Measurements from ENCODE around the gene FEZ2.

The FEZ2 gene

DNA sequence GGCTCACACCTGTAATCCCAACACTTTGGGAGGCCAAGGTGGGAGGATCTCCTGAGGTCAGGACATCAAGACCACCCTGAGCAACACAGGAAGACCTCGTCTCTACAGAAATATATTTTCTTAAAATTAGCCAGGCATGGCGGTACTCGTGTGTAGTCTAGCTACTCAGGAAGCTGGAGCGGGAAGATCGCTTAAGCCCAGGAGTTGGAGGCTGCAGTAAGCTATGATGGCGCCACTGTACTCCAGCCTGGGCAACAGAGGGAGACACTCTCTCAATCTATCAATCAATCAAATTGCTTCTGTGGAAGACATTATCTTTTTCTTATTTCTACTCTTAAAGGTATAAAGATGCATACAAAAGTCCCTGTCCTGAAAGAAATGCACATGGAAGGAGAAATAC, 11.3 kb downstream of the FEZ2 start:
- no peak for DNase-seq

DNA sequence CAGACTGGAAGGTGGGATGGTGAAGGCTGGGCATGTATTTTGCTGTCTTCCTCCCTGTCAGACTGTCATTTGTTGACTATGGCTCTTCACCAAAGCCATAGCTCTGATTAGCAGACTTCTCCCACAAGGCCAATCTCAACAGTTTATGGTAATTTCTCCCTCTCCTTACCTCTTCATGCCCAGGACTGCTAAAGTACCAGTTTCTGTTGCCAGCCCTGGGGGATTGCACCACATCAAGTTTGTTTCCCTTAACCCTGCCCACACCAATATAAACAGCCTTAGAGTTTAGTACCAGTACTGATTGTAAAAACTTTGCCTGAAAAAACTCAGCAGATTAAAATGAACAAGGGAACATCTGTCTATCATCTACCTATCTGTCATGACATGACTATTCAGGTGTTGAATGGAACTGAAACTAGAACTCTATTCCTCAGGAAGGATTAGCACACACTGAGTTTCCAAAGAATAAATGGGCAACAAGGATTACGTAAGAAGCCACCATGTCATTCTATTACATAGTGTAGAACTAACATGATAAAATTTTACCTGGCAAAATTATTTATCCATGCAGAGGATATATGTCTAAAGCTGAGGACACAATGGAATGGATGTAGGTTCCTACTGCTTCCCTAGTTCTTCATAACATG, 13.7 kb downstream of the FEZ2 start:
- no peak for DNase-seq

DNA sequence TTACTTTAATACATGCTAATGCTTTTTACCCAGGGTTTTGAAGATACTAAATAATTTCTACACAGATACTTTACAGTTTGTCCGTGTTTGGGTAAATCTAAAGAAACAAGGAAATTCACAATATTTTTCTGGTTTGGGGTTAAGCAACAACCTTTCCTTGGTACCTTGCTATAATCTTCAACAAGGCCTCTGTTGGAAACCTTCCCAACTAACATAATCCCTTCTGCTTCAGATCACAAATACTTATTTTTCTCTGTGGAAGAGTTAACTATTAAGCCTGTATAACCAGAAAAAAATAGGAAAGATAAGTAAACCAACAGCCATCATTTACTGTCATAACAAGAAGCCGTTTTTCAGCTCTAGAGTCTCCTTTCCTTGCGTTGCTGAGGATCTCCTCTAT, 15.0 kb downstream of the FEZ2 start:
- no peak for DNase-seq

DNA sequence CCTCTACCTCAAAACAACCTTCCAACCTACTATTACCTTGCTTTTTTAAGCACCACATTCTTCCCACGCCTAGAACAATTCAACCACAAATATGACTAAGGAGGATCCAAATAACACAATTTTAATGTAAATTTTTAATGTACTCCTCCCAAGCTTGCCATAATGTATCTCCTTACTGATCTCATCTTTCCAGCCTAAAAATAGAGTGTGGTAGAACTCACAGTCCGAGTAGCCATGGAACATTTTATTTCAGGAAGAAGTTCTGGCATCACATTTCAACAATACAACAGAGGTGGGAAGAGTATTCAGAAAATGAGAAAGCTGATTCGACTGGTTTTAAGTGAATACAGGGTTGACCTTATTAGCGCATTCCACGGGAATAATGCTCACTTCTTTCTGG, 15.4 kb downstream of the FEZ2 start:
- no peak for DNase-seq

DNA sequence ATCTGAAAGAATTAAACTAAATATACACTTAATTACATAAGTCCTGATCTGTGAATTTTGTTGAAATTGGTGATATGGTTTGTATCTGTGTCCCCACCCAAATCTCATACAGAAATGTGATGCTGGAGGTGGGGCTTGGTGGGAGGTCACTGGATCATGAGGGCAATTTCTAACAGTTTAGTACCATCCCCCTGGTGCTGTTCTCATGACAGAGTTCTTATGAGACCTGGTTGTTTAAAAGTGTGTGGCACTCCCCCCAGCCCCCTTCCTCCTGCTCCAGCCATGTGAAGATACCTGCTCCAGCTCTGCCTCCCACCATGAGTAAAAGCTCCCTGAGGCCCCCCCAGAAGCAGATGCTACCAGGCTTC, 18.7 kb downstream of the FEZ2 start:
- DNase-seq = no peak

DNA sequence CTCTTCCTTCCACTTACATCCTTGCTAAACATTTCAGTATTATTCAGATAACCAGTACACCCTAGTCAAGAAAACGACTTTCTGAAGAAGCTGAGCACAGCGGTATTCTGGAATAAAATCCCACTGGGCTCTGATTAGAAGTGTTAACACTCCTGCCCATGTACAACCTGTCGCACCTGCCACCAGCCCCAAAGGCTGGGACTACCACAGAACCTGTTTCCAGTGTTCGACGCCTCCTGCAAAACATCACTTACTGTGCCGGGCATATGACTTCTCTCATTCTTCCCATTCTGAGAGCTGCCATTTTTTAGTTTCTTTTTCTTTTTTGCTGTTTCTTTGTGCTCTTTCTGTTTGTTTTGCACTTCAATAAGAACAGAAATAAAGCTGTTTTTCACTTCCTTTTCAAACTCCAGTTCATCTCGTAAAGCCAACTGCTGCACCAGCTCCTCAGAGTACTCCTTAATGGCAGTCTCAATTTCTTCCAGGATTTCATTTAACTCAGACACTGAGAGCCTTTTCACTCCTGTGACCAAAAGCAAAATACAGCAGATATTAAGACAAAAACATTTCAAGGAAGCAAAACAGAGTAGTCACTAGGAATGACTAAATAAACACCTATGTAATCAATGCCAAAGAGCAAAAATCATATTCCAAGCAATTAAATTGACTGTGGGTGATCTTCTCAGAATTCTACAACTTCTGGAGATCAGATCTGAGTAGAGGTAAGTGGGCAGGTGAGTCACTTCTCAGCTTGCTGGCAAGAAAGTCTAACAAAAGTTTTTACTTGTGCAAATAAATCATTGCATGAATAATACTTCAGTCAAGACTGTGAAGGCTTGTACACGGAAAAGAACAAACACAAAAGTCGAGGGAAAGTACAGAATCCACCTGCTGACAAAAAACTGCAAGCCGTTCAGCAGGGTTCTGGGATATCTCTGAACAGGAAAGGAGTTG, 19.3 kb downstream of the FEZ2 start:
- DNase-seq = no peak

DNA sequence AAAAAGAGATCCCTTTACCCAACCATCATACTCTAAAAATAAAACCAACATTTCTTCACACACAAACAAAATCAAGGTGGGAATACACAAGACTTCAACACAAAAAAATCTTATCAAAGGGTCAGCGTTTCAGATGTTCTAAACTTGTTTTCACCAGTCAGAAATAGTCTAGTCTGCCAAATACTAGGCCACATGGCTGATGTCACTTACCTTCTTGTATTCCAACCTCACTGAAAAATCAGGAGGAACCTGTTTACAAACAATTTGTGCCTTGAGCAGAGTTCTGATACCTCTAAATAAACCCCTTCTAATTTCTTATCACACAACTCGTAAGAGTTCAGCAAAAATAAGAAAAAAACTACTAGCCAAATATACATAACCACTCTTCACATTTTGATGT, 20.1 kb downstream of the FEZ2 start:
- no peak for DNase-seq

DNA sequence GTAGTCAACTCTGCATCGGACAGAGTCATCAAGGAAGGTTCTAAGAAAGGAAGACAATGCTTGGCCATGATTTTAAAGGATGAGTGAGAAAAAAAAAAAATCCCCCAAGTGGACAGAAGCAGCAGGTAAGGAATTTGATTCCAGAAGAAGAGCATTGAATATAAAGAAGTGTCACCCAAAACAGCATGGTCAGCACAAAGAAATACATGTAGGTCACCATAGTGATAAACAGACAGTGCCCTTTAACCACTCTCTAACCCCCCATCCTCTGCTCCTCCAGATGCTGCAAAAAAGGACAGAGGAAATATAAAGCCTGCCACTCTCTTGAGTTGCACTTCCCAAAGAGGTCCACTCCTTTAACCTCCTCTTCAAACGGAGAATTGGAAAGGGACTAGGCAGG, 23.4 kb downstream of the FEZ2 start:
- DNase-seq = no peak

DNA sequence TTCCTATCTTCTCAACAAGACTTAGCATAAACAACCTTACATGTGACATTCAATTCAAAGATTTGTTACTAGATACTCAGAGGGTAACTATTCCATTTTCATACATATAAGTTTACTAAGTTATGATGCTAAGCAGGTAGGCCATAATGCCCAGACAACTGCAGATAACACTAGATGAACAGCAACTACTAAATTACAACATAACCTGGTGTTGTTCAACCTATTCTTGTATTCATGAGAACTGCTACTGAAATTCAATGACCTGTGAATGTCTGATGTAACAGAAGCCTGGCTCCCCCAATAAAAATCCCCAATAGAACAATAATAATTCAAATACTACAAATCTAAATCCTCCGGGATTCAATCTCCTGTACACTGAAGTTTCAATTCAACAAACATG, 24.8 kb downstream of the FEZ2 start:
- no peak for DNase-seq

DNA sequence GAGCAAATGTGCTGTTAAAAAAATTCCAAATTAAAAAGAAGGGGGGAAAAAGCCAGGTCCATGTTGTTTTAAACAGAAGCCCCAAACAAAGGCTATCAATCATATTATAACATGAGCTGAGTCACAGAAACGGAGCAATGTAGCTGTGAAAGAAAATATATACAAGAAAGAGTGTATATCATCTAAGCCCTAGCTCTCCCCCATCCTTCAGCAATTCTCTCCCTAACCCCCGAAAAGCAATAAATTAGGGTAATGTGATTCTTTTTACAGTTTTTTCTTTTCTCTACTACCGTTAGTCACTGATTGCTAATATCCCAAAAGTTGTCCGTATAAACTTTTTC, 25.3 kb downstream of the FEZ2 start:
- DNase-seq = no peak

DNA sequence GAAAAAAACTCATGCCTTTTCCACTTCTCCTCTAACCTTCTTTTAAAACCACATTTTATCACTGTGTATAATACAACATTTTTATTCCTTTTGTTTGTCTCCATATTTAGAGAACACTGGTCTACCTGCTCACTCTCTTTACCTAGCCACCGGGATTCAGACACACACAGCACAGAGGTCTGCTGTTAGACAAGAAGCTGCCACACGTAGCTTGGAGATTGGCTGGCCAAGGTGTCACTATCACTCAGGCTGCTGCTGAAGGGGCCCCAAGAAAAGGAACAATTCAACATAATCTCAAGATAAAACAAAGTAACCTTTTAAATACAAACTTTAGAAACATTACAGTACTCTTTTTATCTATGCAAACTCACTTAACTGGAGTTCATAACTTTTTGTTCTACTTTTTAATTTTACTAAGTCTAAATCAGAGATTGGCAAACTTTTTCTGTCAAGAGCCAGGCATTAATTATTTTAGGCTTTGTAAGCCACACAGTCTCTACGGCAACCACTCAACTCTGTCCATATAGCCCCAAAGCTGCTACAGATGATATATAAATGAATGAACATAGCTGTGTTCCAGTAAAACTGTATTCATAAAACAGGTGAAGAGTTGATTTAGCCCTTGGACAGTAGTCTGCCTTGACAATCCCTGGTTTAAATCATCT, 25.8 kb downstream of the FEZ2 start:
- no peak for DNase-seq

DNA sequence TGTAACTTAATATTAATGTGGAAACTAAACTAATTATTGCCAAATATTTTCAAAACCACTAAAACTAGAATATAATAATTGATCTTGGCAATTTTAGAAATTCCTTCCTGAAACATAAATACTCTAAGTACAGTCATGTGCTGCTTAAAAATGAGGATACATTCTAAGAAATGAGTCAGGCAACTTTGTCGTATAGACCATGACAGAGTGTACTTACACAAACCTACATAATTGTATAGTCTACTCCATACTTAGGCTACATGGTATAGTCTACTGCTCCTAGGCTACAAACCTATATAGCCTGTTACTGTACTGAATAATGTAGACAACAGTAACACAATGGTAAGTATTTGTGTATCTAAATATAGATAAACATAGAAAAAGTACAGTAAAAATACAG, 27.6 kb downstream of the FEZ2 start:
- DNase-seq = no peak

DNA sequence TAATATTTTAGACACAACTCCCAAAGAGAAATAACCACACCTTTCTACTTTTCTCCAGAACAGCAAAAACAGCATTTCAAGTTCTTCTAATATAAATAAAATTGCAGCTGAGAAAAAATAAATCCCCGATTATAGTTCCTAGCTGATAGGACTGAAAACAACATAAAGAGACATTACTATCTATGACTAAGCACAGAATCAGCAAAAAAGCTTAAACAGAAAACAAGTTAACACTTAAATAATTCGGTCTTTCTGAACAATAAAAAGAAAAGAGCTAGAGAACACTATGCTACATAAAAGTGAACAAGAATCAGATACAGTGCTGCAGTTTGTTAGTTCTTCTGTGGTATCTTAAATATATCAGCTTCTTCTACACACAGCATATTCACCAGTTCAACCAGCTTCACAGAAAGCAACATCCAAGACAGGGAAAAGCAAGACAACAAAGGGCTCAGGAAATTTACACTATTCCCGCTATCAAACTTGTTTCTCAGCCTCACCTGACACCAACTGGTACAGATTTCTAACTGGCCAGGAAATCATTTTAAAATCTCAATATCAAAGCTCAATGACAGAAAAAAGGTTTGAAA, 28.6 kb downstream of the FEZ2 start:
- no peak for DNase-seq

DNA sequence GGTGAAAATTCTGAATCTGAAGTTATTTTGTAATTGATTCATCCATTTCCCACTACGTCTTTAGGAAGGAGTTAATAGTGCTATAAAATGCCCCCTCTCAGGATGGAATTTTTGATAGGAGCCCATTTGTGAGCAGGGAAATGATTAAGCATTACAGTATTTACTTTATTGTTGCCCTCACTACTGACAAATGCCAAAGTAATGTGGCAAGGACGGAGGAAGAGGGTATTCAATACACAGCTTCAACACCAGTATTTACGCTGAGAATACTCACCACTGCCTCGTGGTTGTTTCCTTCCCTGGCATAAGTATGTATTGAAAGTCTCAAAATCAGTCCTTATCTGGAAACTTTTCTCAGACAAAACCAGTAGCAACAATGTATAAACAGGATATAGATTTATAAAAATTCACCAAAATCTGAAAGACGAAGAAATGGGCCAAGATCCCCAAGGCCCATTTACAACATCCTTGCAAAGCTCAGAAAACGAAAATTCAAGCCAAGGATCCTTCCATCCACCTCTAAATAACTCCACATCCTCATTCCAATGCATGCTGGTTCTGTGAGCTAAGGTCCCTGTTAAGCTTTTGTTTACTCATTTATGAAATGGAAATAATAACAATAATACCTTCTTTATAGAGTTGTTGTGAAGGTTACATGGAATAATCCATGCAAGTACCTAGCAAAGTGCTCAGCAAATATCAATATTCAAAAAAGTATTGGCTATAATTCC, 29.3 kb downstream of the FEZ2 start:
- DNase-seq = no peak

DNA sequence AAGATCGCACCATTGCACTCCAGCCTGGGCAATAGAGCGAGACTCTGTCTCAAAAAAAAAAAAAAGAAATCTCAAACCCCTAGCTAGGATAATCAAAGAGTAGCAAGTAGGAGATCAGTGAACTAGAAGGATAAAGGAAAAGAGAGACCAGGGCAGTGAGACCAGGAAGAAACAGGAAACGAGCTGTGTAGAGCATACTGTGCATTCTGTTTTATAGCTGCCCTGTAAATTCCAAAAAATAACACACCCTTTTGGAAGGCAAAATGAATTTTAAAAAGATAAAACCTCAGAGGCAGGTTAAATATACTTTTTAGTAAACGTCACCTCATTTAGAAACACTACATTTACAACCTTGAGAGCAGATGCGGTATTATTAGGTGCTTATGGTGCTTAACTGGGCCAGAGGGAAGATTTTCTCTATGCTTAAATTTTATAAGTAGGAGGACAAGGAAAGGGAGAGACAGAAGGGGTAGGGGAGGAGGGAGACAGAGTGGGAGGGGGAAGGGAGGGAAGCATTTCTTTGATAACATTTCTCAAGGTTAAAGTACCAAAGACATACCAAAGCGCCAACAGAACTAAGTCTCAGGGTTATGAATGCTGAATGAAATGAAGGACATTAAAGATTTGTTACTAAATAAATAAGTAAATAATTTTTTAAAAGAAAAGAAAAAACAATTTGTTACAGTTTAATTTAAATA, 30.1 kb downstream of the FEZ2 start:
- no peak for DNase-seq

DNA sequence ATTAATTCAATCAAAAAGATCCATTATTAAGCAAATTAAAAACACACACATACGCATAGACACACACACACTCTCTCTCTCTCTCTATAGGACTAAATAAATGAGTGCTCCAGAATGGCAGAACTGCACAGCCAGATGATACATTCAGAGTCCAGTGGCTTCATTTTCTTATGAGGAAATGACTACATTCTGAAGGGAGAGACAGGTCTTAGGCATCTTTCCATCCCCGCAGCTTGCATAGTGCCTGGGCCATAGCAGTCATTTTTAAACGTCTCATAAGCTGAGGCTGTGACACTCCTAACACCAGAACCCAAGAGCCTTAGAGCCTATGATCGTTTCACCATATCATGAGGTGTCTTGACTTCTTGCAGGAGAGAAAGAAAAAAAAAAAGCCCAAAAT, 31.1 kb downstream of the FEZ2 start:
- DNase-seq = no peak

DNA sequence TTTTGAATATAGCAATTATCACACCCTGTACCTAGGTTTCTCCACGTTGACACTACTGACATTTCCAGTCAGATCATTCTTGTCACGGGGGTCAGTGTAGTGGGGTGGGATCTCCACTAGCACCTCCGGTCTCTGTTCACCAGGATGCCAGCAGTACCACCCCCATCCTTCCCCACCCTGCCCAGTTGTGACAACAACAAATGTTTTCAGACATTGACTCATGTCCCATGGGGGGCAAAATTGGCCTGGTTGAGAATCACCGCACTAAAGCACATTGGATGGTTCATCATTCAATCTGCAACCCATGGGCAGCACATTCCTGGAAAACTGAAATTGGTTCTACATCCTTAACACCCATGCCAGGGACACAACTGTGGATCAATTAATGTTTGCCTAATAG, 32.3 kb downstream of the FEZ2 start:
- DNase-seq = no peak

DNA sequence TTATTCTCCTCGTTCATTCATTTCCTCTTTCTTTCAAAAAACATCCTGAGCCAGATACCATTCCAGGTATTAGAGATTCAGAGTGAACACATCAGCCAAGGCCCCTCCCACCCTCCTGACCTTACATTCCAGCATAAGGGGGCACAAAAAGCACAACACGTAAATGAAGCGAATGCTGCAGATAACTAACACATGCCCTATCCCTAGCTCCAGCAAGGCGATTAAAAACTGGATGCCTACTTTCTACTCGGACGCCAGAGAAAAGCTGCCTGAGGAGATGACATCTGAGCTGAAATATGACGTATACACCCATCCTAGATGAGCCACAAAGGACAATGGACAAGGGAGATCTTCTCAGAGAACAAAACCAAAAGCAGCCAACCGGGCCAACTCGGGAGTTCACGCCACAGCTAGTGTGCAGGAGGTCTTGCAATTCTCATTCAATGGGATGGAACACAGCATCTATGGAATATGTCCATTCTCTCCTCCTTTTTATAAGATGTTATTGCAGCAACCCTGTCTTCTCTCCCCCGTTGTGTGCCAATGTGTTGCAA, 33.5 kb downstream of the FEZ2 start:
- DNase-seq = no peak

DNA sequence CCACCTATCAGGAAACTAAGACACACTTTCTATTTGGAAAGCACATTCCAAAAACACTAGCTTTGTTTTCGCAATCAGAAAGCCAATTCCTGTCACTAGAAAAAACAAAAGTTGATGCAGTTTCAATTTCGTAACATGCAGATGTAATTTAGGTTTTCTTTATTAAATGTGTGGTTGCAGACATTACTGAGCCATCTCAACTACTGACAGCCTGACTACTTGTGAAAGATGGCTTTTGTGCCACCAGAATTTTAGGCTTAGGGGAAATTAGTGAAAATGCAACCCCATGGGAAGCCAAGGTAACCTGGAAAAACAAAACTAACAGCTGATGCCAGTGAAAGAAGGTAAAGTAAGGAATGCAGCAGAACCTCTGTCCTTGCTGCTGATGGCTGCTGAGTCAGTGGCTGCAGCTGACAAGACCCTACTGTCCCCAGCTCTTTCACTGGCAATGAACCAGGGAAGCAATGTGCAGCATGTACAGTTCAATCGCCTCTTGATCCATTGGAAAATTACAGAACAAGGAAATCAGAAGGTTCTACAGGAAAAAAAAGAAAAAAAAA, 34.9 kb downstream of the FEZ2 start:
- no peak for DNase-seq

DNA sequence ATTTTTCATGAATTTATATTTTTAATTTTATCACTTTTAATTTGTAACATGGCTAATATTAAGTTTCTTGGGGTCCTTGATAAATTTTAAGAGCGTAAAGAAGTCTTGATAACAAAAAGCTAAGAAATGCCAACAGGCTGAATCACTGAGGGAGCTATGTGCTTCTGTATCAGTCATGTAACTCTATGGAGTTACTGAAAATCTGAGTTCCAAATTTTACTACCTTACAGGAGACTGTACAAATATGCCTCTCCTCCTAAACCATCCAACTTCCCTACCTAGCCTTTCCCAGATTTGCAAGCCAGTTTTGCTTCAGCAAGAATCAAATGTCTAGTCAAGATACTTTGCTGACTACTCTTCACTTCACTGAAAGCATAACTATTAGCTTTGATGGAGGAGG, 35.7 kb downstream of the FEZ2 start:
- DNase-seq = no peak

DNA sequence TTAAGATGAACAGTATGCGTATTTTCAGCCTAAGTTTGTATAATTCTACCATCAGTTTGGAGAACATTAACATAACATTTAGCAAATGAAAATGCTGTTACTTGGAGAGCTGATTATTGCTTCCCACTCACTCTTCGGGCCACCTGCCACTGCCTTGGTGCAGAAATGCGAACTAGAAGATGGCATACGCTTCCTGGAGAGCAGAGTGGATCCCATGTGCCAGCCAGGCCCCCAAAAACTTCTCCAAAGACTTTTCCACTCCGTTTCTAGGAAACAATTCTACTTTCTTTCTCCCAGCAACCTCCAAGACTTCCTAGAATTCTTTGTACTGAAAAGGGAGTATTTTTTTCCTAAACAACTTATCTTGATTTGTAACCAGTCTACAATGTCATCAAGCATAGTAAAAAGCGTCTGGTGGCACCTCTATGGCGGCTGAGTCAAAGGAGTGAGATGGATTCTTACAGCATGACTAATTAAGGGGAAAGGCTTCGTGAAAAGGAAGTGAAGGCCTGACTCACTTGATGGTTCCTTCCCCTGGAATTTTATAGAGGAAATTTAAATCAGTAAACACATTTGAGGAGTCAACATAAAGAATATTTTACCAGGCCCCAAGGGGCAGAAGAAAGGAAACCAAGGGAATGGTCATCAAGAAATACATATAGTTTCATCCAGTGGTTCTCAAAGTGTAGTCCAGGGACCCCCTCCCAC, 36.6 kb downstream of the FEZ2 start:
- no peak for DNase-seq

Data from stimulated activated CD4-positive, alpha-beta T cell treated with anti-CD3 and anti-CD28 coated beads, Interleukin-2, amount 100 ng/mL, for 24 hours (primary cell).